Stimulated activated CD8-positive, alpha-beta memory T cell treated with anti-CD3 and anti-CD28 coated beads, Interleukin-4, amount 100 ng/mL, for 24 hours (primary cell): Measurements from ENCODE around the gene PKP4.

Experiments used
- DNase-seq: peaks from one replicate; pipeline ENCODE4 v3.0.0-alpha.2; 2020; ENCODE audit warnings: low read depth

The PKP4 gene

DNA sequence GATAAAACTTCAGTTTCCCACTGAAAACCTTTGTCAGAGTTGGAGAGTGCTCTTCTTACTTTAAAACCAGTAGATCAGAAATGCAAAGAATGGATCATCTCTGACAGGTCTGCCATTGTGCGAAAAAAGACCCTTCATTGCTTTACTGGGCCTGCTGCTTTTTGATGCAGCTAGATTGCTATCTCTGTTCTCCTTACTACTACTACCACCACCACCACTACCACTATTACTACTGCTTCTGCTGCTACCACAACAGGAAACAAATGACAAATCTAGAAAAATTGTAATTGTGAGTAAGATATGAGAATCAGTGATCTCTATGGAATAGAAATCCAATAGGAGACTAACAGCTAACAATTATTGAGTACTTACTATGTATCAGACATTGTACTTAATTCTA is 85.8 kb downstream of the PKP4 start:
- no peak for DNase-seq

DNA sequence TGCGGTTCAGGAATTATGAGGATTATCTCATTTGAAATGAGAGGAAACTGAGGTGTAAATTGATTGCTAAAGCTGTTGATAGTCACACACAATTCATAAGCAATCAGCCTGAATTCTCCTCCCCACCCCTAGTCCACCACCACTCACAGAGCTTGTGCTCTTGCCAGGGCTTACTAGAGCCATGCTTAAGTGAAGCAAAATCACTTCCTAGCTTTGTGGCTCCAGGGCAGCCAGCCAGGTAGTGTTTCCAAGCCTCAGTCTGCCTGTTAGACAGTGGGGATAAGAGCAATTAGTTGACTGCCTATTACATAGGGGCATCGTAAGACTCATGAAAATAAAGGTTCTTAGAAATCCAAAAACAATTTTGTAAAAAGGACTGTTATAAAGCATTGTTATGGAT is 87.2 kb downstream of the PKP4 start:
- no peak for DNase-seq

DNA sequence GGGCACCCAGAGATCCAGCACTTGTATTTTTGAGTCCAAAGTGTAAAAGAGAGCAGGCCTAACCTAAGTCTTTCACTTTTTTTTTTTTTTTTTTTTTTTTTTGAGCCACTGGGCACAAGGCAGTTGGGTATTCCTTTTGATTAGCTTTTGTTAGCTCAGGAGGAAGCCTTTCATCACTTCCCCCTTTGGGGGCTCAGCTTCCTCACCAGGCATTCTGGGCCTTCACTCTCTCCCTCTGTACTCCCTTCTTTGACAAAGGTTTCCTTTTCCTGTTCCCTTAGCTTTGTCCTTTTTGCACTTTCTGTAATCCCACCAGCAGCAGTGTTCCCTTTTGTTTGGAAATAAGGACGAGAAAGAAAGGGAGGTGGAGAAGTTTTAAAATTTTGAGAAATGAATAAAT is 88.2 kb downstream of the PKP4 start:
- DNase-seq = no peak

DNA sequence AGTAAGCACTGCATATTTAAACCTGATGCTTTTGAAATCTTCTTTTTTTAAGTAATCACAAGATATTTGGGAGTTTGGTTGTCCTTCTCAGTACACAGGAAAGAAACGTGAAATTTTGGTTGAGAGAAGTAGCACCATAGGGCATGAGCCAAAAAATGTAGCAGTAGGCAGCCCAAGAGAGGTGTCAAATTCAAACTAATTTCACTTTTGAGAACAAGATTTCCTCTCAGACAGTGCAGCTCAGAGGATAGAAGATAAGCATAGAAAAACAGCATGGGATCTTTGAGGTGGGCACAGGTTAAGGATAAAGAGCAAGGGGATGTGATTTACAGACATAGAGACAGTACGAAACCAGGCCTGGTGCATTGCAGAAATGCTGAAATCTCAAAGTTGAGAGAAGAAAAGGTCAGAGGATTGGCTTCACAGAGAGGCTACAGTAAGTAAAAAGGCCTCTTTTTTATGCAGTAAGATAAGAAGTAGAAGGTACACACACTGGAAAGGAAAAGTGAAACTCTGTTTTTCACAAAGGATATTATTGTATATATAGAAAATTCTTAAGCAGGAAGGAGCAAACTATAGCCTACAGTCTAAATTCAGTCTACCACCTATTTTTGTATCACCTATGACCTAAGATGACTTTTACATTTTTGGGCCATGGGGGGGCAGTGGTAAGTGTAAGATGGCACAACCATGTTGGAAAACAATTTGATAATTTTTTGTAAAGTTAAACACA is 89.8 kb downstream of the PKP4 start:
- no peak for DNase-seq

DNA sequence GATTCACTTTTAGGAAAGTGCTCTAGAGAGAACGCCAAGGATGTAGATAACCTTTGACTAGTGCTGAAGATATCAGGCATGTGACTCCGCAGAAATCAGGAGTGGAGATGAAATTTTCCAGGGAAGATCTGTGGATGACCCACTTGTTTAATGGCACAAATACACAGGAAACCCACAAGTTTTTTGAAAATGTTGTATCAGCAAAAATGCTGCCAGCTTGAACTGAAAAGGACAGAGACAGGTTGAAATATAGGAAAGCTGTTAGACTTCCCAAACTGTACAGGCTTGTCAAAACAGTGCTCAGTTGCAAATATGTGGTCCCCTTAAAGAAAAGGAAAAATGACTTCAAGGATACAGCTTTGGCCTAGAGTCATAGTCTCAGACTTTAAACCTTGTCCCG is 96.5 kb downstream of the PKP4 start:
- DNase-seq = no peak

DNA sequence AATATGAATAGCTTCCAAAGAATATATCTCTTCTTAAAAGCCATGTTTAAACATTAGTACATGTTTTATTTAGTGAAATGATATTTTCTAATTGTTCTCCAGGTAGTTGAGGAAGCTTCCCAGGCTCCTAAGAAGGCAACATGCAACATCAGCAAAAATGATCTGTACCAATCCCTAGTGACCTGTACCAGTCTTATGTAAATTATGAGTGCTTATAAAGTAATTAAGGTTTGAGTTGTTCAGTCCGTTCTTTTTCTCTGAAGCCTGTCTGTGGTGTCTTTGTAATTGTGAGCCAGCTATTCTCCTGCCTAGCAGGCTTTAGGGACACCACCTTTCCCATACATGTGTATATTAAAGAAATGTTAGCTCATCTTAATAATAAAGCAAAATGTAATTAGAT is 98.2 kb downstream of the PKP4 start:
- no peak for DNase-seq

DNA sequence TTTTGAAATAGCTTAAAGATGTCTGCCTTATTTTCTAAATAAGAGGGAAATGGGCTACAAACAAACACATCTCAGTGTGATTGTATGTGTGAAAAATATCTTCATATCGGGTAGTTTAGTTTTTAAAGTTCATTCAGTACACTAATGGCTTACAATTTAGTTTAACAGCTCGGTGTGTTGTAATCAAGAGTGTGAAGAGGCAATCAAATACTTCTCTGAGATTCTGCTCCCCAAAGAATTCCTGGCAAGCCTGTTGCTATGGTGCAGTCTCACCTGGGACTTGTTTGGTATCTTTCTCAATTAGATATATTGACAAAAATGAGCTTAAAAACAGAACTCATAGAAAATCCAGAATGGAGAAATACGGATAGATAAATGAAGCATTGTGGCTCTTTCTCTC is 99.4 kb downstream of the PKP4 start:
- DNase-seq = no peak

DNA sequence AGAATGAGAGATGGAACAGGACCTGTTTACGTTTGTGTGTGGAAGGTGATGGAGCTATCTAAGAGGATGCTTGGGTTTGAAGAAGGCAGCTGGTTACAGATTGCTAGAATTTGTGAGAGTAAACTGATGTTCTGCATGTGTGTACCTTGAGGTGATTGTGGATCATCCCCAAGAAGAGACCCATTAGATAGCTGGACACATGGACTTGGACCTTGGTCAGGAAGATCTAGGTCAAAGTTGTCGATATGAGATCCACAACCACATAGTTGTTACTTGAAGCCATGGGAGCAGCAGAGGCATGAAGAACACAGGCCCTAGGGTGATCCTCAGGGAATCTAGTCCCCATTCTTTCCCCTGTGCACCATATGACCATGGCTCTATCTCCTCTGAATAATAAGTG is 101.0 kb downstream of the PKP4 start:
- no peak for DNase-seq

DNA sequence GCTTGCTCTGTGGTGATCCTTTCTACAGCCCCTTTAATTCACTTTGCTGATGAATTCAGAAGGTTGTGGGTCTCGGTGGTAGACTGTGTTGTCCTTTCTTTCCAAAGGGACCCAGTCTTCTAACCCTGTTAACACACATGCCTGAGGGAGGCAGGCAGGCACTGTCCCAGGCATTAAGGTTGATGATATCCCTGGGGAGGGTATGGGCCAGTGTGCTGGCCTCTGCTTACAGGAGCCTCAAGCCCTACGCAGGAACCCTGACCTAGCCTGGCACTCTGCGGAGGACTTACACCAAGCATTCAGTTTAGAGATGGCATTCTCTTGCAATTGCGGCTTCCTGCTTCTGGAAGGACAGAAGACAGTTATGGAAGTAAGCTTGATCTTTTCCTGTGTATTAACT is 102.5 kb downstream of the PKP4 start:
- no peak for DNase-seq

DNA sequence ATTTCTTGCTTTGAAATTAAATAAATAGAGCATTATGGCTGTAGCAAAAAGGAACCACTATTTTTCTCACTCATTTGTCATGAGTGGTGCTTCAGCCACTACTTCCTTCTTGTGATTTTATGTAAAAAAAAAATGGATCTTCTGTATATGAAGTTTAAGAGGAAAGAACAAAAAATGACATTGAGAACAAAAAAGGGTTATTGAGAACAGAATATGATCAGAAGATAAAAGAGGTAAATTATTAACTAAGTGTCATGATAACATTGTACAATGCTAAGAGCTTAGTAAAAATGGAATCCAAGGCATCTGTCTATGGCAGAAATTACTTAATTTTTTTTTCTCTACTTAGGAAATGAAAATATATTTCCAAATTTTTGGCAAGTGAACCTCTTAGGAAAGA is 103.5 kb downstream of the PKP4 start:
- no peak for DNase-seq

DNA sequence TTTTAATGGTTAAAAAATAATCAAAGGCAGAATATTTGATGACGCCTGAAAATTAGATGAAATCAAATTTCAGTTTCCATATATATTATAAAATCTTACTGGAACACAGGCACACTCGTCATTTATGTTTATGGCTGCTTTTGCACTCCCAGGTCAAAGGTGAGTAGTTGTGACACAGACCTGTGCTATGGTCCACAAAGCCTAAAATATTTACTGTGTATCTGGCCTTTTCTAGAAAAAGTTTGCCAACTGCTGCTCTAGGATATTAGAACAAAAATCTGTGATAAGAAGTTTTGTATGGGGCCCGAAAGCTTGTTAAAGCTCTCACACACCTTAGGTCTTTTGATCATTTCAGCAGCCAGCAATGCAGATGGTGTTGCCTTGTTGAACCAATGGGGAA is 104.3 kb downstream of the PKP4 start:
- DNase-seq = no peak

DNA sequence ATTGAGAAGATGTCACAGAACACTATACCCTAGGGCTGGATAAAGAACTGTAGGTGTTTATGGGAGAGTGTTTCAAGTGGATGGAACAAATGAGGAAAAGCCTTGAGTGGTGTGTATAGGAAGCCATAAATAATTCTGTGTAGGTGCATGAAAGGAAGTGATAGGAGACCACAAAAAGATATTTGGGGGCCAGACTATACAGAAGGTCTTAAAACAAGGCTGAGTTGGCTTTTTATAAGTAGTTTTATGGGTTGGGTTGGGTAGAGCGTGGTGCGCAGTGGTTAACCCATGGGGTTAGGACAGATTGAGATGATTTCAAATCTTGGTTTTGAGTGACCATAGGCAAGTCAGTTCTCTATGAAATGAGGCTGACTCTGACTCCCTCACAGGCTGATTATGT is 110.5 kb downstream of the PKP4 start:
- no peak for DNase-seq

DNA sequence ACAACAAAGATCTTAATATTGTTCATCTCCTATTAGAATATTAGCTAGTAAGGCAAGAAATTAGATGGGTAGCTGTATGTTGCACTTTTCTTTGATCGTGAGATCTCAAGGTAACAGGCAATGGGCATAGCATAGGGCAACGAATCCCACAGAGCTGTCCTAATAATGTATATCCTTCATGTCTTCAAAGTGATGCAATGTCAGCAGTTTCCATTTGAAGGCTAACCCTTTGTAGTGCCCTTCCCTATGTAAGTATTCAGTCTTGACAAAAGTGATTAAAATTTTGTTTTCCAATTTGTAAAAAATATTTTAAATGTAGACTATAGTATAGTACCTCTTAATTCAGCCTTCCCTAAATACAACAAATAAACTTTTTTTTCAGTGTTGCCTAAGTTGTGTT is 112.5 kb downstream of the PKP4 start:
- DNase-seq = no peak

DNA sequence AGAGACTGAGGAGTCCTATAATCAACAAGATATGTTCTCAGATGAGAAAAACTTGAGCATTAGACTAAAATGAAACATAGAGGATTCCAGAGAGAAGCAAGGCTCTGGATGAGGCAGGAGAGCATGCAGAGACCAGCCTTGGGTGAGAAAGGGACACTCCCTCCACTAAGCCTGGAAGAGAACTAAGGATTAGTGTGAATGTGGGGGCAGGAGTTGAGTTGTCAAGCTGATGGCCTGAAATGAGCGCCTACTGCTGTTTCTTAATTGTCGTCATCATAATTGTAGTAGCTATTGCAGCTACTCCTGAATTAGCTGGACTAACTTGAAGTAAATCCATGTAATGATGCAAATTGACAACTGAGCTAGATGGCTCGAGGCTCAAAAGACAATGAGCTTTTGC is 114.1 kb downstream of the PKP4 start:
- no peak for DNase-seq

DNA sequence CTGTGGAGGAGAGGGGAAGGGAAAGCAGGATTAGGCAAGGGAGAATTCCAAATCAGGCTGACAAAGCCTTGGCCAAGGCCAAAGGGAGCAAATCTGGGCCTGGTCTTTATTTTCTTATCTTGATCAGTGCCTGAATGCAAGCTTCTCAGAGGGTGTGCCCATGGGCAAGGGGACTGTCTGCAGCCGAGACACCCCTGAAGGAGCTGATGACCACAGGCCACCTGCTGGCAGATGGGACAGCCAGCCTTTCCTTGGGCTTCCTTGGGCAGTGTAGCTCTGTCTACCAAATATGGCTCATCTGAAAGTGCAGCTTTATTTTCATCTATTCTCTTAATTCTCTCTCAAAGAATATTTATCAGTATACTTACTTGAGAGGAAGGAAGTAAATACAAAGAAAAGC is 117.0 kb downstream of the PKP4 start:
- DNase-seq = no peak

DNA sequence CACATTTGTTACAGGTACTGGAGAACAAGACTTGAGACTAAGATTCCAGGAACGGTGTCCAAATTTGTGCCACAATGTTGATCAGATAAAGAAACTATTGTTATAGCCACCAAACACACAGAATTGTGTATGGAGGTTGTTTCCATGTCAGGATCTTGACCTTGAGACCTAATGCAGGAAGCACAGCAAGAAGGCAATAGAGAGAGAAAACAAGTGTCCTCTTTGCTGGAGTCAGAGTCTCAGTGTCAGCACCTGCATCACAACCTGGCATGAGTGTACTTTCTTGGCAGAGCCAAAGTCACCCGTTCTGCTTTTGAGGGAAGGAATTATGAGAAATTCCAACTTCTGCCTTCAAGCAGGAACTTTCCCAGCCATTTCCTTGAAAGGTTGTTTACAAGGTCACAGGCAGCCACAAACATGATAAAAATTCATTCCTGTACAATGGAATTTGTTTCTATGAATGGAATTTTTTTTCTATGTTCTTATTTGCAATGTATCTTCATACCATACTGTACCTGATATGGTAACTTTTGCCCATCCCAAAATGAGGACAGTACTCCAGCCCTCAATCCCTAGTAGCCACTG is 118.4 kb downstream of the PKP4 start:
- no peak for DNase-seq

DNA sequence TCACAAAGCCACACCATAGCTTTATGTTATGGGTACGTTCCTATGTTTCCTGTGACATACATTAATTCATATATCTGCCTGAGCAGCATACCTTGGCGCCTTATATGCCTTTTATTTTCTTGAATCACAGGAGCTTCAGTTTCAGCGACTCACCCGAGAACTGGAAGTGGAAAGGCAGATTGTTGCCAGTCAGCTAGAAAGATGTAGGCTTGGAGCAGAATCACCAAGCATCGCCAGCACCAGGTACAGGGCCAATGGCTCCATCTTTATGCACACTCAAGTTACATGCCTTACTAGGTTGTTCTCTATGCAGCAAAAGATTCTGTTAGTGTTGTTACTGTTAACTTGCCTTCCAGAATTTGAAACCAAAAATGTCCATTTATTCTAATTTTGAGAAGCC is 120.4 kb downstream of the PKP4 start:
- DNase-seq = no peak

DNA sequence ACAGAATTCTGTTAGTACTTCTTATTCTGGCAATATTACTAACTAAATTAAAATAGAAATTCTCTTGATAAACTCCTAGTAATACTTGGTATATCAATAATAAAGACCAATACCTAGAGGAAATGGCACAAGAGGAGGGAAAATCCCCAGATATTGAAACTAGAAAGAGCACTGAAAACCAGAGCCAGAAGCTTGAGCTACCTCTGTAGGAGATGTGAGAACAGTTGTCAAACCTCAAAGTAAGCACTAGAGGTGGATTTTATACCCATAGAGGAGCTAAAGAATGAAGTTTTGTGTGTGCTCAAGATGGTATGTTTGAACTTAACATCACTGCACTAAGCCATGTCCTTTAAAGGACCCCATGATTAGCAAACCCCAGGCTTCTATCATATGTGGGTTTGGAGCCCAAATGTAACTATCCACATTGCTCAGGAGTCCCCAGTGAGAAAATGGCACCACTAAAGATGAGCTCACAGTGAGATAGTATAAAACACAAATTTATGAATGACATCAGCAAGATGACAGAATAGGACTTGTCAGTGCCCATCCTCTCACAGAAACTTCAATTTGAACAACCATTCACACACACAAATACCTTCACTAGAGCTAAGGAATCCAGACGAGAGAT is 122.1 kb downstream of the PKP4 start:
- DNase-seq = no peak

DNA sequence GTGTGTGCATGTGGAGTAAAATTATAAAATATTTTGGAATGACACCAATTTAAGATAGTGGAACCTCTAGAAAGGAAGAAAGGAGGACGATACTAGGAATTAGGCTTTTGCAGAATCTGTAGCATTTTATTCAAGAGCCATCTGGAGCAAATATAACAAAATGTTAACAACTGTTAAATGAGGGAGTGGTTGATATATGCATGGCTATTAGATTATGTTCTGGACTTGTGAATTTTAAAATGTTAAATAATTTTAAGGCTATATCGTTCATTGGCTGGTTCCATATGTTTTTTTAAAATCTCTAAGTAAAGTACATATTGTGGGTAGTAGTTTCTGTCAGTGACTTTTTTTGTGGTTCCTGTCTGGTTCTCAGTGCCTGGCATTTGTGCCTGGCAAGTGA is 123.2 kb downstream of the PKP4 start:
- no peak for DNase-seq

DNA sequence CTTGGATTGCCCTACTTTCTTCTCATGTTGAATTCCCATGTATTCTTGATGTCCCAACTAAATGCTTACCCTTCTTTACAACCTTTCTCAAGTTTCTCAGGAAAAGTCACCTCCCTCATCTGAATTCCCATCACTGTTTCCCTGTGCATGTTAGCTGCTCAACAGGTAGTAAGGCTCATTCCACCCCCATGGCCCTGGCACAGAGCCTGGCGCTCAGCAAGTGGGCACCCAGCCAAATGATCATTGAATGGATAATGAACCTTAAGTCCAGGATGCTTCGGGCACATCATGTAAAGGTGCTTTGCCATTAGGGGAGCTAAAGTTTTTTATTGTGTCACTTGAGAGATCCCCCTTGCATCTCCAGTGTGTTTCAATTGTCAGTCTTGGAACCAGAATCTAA is 124.0 kb downstream of the PKP4 start:
- DNase-seq = no peak

DNA sequence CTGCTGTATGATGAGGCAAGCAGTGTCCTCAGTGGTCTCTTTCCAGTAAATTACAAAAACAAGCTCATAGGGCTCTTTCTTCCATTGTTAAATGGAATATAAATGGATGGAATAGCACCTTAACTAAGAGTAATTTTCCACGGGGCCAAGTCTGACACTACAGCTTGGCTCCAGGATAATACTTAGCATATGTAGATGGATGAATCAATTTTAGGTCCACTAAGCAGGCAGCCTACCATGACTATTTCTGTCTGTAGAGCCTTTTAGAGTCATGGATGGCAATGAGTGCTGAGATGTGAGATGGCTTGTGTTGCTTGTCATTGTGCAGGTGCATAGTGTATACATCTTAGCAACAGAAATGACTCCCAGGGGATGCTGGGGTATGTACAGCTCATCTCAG is 125.9 kb downstream of the PKP4 start:
- no peak for DNase-seq

DNA sequence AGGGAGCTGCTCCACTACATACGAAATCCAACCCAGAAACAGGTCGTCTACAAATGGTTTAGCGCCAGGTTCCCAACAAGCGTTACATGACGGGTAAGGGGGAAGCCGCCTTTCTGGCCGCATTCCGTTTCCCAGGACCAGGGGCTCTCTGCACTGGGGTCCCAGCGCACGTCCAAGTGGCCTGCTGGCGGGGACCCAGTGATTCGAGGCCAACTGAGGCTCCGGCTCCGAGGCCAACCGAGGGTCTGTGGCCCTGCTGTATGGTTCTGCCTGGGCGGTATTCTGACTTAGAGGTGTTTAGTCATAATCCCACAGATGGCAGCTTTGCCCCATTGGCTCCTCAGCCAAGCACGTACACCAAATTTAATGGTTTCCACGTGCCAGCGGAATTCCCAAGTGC is 127.2 kb downstream of the PKP4 start:
- DNase-seq = no peak

DNA sequence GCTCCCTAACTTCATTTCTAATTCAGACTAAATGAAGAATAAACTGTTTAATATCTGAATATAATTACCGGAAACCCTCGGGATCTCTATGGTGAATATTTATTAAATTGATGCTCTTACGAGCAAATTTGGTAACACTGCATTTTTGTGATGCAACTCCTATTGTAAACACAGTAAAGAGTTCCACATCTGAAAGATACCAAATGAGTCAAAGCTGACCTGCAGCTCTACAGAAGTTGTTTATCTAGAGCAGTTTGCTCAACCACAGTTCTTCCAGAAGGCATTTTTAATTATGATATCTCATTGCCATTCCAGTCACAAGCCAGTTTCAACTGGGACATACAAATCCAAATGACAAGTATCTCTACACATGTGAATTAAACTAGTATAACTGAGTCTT is 129.7 kb downstream of the PKP4 start:
- DNase-seq = no peak

DNA sequence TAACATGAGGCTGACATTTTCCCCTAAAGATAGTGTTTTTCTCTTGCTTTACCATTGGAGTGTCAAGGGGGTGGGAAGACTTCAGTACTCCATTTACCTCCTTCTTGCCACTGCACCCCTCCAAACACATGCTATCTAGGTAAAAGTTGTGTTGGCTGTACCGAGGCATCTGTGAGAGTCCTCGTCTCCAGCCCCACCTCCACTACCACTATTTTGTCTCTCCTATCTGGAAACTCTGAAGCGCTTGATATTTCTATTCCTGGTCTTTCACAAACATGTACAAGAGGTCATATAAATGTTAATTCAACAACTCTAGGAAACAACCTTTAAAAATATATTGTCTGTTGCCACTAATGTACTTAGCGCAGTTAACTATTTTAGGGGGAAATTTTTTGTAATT is 132.6 kb downstream of the PKP4 start:
- no peak for DNase-seq
